Left lobe of liver (tissue), 2 donors: ENCODE measurements around the gene ITGA1. TPM values are rescaled to one million over a fixed set of nuclear protein-coding genes. Genes with fewer than 3 reads are reported as not detected.

ENCODE experiments used
- ATAC-seq: fragments of 200-7000 bp; cut with Tn5 transposase; one replicate; pipeline ENCODE4 v1.9.1; 2020; ENCODE audit warnings: mild to moderate bottlenecking, moderate library complexity
- DNase-seq: peaks from one replicate; pipeline ENCODE4 v3.0.0-alpha.2; 2020; ENCODE audit warnings: low spot score
- total RNA-seq: library from RNA; stranded (reverse); gene quantifications from one replicate; pipeline ENCODE4 v1.2.1, GENCODE V29; 2021
- donor health status: DM: no; HTN: no; CAD: no; lungs with moderate emphysema.
- donor health status: DM: no; HTN: yes; CAD: no.

The ITGA1 gene
- total RNA-seq, 1 donor from 2014 or later: 69.5 TPM

DNA sequence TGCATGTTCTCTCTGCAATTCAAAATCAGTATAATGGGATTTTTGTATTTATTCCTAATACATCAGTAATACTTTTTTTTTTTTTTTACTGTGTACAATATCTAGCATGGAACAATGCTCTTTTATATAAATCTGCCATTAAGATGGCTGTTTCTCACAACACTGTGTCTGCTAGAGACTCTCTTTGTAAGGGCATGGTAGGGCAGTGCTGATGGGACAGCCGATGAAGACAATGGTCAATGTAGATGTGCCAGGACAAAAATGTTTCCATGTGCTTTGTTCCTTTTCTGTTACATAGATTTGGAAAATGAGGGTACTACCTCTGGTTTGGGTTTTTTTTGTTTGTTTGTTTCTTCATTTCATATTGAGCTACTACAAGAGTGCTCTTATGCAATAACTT is 106.1 kb downstream of the ITGA1 start:
- ATAC-seq (no peak), DNase-seq (no peak)

DNA sequence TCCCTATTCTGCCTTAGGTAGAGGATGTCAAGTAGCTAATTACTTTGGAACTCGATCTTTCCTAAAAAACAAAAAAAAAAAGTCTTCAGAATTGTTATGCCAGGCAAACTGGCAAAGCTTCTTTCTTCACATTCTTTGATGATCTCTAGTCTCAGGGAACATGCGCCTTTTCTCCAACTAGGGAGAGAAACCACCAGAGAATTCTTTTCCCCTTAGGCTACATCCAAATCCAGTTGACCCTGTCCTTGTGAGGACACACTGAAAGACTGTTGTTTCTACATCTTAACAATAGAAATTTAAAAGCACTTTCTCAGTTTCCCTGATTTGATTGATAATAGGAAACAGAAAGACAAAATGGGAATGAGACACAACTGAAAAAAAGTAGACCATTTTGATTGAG is 106.7 kb downstream of the ITGA1 start:
- DNase-seq (no peak), ATAC-seq (no peak)

DNA sequence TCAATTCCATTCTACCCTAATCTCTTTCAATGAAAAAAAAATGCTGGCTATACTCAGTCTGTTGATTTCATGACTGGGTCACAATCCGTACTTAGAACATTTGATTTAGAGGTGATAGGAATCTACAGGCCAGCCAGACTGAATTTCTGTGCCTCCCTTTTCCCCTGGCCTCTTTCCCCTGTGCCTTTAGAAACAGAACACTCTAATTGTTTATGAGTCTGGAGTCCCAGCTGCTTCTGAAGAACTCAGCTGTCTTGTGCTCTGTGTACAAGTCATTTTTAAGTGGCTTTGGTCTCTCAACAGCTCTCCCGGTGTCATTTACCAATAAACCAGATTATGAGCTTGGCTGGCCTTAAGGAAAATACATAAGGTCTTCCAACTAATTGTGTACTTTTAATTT is 107.4 kb downstream of the ITGA1 start:
- DNase-seq: no peak

DNA sequence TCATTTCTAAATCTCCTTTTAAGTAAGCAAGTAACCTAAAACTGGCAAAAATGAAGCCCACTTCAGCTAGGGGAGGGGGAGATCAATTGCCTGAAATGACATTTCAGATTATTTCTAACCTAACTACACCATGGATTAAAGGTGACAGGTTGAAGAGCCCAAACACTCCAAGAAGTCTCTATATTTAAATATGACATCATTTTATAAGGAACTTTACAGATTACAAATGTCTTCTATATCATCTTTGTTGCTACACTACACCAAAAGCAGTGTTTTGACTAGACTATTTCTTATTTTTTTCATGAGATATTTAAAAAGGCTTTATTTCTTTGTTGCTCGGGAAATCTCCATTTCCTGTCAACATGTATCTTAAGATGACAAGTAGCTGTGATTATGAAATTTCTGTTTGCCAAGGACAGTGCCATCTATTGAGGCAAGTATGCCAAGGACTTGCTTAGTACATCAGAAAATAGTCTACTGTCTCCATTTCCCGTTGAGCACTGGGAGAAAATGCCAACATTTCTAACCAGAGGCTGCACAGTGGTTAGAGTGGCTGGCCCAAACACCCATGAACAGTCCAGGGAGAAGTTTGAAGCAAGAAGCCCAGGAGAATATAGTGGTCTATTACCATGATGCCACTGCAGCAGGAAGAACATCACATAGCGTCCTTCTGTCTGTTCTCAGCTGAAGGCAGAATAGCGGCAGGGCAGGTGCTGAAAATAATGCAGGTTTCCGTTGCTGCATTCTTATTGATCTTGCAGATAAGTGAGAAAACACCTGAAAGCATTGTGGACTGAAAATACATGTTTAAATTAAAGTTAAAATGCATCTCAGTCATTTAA is 108.1 kb downstream of the ITGA1 start:
- DNase-seq: no peak

More for the DNA sequence above, 107.4 kb downstream of the ITGA1 start:
- ATAC-seq: no peak

DNA sequence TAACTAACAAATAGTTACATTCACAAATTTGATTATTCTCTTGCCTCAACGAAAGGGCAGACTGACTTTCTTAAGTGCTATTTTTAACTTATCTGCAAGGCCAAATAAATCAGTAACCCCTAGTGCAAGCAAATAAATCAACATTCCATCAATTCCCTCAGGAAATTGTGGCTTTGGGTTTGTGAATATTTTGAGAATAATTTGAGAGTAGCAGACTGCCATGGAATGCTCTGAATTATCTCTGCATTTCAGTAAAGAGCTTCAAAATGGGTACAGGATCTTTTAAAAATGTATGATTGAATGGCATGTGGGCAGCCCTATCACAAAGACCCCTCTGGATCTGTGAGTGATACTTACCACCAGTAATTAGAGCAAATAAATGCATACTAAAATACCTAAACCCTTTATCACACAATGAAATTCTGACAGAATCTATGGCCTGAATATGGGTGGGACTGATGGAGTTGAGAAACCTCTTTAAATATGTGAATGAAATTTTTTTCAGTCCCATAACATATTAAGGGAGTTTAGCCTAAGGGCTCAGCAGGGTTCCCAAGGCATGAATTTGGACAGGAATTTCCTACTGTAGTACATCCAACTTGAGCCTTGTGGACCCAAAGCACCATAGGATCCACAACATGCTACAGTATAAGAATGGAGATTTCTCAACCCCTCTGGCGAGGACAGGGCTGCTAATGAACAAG is 109.0 kb downstream of the ITGA1 start:
- DNase-seq (no peak), ATAC-seq (no peak)

More for the DNA sequence above, 108.1 kb downstream of the ITGA1 start:
- ATAC-seq: no peak

DNA sequence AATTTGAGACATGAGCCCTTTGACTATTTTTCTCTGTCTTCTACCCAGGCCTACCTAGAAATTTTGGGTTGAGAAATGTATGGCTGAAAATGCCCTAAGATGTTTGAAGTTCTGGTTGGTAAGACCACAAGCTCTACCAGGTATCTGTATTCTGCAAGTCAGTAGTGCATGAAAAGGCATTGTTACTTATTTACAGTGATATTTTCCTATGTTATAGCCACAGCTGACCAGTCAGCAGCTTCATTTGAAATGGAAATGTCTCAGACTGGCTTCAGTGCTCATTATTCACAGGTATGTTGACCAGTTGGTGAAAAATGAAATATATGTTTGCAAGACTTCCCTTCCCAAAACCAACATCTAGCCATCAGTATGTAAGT is 109.5 kb downstream of the ITGA1 start:
- ATAC-seq (no peak), DNase-seq (no peak)

DNA sequence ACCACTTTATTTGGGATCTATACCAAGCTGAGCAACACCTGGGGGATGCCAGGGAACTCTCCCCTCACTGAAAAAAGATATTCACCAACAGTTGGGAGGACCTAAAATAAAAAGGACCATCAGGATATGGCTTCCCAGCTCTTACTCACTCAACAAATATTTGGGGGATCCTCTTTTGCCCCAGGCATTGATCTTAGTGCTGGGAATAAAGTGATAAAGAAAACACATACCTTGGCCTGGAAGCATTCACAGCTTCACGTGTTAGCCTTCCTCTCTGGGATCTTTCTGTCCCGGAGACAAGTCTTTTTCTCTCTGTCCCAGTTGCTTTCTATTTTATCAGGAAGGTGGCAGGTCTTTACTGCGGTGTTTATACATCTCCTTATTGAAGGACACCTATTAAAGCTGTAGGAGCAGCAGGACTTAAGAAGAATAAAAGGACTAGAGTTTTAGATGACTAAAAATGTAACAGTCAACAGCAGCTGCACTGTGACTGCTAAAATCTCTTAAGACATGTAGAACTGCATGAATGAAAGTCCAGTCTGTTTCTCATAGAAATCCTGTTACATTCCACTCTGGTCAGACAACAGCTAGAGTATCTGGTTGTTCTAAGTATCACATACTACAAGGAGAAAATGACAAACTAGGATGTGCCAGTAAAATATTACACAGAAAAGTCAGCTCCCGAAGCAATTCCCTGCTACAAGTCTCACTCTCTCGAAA is 111.4 kb downstream of the ITGA1 start:
- ATAC-seq: no peak
- no peak for DNase-seq

DNA sequence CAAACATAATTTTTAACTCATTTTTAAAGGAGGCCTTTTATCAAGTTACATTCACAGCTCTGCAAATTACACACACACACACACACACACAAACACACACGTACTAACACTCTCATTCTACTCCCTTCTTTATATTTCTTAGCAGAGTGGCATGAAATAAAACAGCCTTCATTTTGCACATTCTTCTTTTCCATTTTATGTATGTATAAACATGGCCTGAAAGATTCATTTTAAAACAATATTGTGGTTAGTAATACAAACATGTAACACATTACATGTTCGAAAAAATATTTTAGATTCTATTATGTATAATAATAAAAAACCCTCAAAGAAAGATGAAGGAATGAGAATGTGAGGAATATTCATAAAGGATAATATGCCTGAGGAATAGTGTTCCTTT is 115.4 kb downstream of the ITGA1 start:
- no peak for ATAC-seq
- no peak for DNase-seq

DNA sequence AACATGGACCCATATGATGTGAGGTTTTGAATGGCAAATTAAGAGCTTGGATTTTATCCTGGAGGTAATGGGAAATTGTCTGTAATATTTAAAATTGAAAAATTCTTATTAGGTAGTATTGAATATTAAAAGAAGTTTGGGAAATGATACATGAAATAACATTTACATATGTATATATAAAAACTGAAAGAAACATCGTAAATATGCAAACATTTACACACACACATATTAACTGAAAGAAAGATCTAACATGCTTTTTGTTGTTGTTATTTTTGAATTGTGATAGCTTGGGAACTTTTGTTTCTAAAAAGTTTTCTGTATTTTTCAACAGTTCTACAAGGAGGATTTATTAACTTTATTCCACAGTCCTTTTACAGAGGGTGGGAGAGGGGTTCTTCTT is 118.6 kb downstream of the ITGA1 start:
- ATAC-seq: no peak
- DNase-seq: no peak

DNA sequence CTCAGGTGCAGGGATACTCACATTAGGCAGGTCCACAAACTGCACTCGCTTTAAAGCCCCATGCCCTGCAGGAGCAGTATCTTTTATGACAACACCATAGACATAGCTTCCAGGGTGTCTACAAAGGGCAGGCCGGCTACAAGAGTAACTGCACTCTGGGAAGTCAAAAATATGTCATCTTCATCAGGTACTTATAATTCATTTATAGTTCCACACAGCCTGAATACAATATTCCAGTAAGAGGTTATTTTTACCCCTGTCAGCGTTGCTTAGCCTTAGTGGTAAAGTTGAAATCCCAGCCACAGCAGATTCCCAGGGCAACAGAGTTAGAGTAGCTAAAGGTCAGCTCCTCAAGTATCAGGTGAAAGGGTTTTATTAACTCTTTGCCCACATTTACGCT is 119.1 kb downstream of the ITGA1 start:
- ATAC-seq (no peak), DNase-seq (no peak)

DNA sequence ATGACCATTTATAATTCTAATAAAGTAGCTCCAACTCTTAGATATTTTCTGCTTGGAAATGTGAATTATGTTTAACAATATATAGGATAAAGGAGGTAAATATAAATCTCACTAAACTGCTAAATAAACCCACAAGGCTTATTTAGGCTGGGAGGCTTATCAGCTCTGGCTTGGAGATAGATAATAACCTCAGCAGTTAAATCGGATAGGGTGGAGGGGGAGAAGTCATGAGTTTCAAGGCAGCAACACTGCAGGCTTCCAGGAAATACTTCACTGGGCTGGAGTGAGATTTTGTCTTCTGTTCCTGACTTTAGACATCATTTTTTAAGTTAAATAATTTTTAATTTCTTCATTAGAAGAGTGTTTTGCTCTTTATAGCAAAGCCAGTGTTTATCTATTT is 121.5 kb downstream of the ITGA1 start:
- peak; percentile 67 for ATAC-seq
- no peak for DNase-seq

DNA sequence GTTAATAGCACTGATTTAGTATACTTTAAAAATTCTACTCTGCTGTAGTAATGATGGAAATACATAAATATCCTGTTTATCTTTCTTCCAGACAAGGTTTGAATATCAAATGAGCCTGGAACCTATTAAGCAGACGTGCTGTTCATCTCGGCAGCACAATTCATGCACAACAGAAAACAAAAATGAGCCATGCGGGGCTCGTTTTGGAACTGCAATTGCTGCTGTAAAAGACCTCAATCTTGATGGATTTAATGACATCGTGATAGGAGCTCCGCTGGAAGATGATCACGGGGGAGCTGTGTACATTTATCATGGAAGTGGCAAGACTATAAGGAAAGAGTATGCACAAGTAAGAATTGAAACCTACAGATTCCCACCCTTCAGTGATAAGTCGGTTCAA is 122.4 kb downstream of the ITGA1 start:
- ATAC-seq (no peak), DNase-seq (no peak)

DNA sequence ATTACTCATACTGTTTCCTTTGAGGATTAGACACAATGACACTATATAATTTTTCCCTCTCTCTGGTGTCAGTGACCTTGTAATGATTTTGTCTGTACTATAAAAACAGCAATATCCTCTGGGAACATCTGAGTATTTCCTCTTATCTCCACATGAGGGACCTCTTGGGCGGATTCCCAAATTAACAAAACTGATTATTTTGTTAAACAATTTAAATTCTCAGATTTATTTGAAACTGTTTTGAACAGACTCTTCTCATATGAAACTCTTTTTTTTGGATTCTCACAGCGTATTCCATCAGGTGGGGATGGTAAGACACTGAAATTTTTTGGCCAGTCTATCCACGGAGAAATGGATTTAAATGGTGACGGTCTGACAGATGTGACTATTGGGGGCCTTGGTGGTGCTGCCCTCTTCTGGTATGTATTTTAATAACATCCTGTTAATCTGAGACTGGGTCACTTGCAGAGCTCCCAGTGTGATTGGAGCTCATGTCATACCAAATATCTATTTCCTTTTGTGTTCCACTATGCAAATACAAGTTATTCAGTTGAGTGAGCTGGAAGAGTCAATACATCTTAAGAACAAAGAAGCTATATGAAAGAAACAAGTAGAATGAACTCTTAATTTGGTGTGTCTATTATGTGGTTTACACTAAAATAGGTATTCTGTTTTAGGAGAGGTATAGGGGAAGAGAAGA is 127.6 kb downstream of the ITGA1 start:
- DNase-seq: peak; percentile 57
- peak; percentile 99 for ATAC-seq

DNA sequence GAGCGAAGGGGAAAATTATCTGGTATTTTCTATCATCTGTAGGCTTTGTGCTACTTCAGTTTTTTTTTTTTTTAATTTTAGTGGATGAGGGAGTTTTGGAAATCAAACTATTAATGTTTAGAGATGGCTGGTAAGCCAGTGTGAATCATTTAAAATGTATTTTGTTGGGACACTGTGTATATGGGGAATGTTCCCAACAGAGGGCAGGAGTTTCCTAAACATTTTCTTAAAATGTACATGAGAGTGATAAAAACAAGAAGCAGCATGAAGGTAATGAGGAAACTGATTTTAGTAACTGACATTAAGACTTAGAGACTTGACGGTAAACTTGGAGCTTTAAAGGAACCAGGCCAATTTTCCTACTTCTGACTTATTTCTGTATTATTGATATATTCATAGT is 133.2 kb downstream of the ITGA1 start:
- ATAC-seq: no peak

DNA sequence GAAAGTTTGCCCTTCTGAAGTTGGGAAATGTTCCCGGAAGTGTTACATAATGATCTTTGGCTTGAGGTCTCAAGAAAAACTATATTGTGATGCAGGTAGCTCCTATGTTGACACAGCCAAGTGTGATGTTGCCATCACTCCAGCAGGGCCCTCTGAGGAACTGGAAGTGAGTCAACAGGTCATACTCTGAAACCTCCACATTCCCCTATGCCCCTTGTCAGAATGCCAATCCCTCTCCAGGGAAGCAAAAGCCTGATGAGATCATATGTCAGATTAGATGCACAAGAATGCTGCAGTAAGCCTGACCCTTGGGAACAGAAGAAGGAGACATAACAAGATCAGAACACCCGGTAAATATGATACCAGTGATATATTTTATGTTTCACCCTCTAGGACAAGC is 134.7 kb downstream of the ITGA1 start:
- DNase-seq (no peak), ATAC-seq (peak; percentile 71)

More for the DNA sequence above, 133.2 kb downstream of the ITGA1 start:
- DNase-seq: no peak

DNA sequence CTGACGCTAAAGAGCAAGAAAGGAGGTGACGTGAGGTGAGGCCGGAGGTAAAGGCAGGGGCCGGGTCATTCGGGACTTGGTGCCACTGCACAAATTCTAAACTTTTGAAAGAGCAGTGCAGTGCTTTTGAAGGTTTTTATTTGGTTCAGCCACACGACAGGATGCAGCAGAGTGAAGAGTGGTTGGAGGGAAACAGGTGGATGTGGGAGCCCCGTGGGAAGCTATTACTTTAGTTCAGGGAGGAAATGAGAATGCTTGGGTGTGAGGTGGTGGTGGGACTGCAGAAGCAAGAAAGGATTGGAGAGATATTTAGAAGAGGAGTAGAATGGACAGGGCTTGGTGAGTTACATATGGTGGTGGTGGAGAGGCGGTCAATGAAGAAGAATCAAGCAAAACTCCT is 136.7 kb downstream of the ITGA1 start:
- DNase-seq (no peak), ATAC-seq (no peak)

DNA sequence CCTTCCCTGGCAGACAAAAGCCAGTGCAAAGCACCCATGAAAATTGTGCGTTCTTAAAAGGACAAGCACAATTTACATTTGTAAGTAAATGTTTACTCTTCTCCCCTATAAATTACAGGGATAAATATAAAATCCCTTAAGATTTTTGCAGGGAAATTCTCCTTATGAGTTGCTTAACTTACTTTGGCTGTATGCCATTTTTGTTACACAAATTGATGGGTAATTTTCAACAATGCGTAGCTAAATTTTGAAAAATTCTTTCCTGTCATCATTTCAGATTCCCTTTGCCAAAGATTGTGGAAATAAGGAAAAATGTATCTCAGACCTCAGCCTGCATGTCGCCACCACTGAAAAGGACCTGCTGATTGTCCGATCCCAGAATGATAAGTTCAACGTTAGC is 137.3 kb downstream of the ITGA1 start:
- DNase-seq (no peak), ATAC-seq (no peak)

DNA sequence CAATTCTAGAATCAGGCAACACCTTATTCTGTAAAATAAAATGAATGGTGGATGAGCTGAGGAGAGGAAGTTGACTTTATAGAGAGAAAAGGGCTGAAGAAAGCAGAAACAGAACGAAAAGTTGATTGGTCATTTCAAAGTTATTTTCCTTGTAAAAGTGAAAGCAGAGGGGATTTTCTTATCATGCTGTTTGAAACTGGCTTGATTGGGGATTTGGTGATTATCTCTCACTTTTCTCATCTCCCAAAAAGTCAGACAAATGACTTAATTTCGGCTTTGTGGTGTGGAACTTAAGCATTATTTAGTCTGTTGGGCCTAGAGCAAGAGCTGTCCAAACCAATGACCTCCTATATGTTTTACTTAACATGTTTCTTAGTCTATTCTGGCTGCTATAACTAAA is 141.0 kb downstream of the ITGA1 start:
- ATAC-seq: no peak
- no peak for DNase-seq

DNA sequence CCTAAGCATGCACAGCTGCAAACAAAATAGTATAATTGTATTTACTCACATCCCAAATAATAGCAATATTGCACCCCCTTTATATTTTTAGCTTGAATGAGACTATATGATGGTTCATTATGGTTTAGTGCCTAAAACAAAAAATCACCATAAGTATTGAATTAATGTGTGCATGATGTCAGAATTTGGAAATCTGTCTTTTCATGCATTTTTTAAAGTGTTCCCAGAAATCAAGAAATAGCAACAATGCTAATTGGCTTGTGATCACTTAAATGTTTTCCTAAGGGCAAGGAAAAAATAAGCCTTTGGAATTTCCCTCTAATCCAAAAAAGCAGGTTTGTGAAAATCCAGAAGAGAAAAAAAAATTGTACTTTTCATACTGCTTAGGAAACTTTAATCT is 150.5 kb downstream of the ITGA1 start:
- no peak for DNase-seq
- ATAC-seq: no peak

DNA sequence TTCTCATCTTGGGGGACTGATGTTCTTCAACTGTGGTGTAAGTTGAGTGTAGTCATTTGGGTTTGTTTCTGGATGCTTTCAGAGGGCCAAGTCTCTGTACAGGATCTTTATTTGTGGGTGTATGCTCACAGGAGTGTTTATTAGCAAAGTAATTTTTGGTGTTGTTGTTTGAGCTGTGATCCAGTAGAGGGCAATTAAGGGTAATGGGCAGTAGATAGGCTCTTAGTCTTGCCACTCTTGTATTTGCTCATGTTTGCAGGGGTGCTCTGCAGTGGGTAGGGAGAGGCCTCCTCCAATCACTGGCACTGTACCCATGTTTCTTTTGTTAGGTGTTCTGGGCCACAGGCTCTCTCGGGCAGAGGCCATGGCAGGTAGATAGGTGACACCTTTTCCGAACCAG is 155.6 kb downstream of the ITGA1 start:
- DNase-seq: no peak
- peak; percentile 23 for ATAC-seq

DNA sequence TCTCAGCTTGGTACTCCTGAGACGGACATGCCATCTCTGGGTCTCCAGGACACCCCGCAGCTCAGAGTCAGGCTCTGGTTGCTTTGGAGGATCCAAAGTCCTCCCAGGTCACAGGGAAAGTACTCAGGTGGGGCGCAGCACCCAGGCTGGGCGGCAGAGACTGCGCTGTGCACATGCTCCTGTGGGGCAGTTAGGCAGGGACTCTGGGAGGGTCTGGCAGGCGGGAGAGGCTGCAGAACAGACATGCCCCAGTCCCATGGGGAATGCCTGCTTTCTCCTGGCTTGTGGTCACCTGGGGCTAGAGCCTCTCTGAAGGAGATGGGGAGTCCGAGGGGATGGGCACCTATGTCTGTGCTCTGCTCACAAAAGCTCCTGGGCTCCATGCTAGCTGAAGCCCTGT is 156.1 kb downstream of the ITGA1 start:
- DNase-seq (no peak), ATAC-seq (peak; percentile 11)
